ENCODE results near the gene MUC3A.

MUC3A gene

GRCh38 chr7:100946111-100946510 lies 3.2 kb upstream of the MUC3A start:
- DNase-seq = no peak

- no peak for DNase-seq
Measured at GRCh38 chr7:100946766-100947365, 2.5 kb upstream of the MUC3A start.

GRCh38 chr7:100947792-100948191 lies 1.5 kb upstream of the MUC3A start:
- DNase-seq = no peak

GRCh38 chr7:100949933-100950443 lies 654 bp downstream of the MUC3A start:
- no peak for DNase-seq

- no peak for DNase-seq
Measured at GRCh38 chr7:100951172-100951571, 1.8 kb downstream of the MUC3A start.

- DNase-seq = no peak
Measured at GRCh38 chr7:100951888-100952560, 2.7 kb downstream of the MUC3A start.

GRCh38 chr7:100952641-100953040 lies 3.3 kb downstream of the MUC3A start:
- no peak for DNase-seq

GRCh38 chr7:100957832-100958421 lies 8.6 kb downstream of the MUC3A start:
- DNase-seq = no peak

GRCh38 chr7:100959894-100960293 lies 10.6 kb downstream of the MUC3A start:
- no peak for DNase-seq

- DNase-seq = no peak
Measured at GRCh38 chr7:100962537-100962936, 13.2 kb downstream of the MUC3A start.

- DNase-seq = no peak
Measured at GRCh38 chr7:100963386-100963785, 14.1 kb downstream of the MUC3A start.

- DNase-seq = no peak
Measured at GRCh38 chr7:100963874-100964273, 14.5 kb downstream of the MUC3A start.

- no peak for DNase-seq
Measured at GRCh38 chr7:100964630-100965029, 15.3 kb downstream of the MUC3A start.

GRCh38 chr7:100965045-100965722 lies 15.8 kb downstream of the MUC3A start:
- DNase-seq = no peak

- DNase-seq = peak; percentile 86 to 89
Measured at GRCh38 chr7:100965723-100966541, 16.6 kb downstream of the MUC3A start.

- no peak for DNase-seq
Measured at GRCh38 chr7:100966542-100967291, 17.4 kb downstream of the MUC3A start.

GRCh38 chr7:100967292-100967863 lies 18.0 kb downstream of the MUC3A start:
- DNase-seq = no peak

GRCh38 chr7:100968031-100968430 lies 18.7 kb downstream of the MUC3A start:
- no peak for DNase-seq

- no peak for DNase-seq
Measured at GRCh38 chr7:100968650-100969049, 19.3 kb downstream of the MUC3A start.

GRCh38 chr7:100969066-100969615 lies 19.8 kb downstream of the MUC3A start, which contains the start of gene MUC12:
MUC12 (plus strand) TSS chr7:100969565; CDS start chr7:100969623, 58 bp downstream.
- DNase-seq = no peak
